Nephron progenitor cell (in vitro differentiated cells): ENCODE data around the gene TMEM97.
A peak's percentile ranks its signal among the peaks of the same experiment; 100 is the strongest.

ENCODE experiments used
- DNase-seq: peaks from one replicate; pipeline ENCODE4 v3.0.0; 2021
- H3K27ac Mint-ChIP-seq: 2 replicates; pipeline ENCODE4 v1.8.0; 2021; ENCODE audit warnings: mild to moderate bottlenecking, moderate library complexity, mixed read lengths
- H3K27me3 Mint-ChIP-seq: 2 replicates; pipeline ENCODE4 v1.8.0; 2021; ENCODE audit warnings: mild to moderate bottlenecking, low read depth, mixed read lengths; ENCODE audit not compliant: poor library complexity
- H3K36me3 Mint-ChIP-seq: 2 replicates; pipeline ENCODE4 v1.8.0; 2021; ENCODE audit warnings: low read depth, mixed read lengths
- H3K4me1 Mint-ChIP-seq: 2 replicates; pipeline ENCODE4 v1.8.0; 2021; ENCODE audit warnings: mixed read lengths
- H3K4me3 Mint-ChIP-seq: 2 replicates; pipeline ENCODE4 v1.8.0; 2021; ENCODE audit warnings: mild to moderate bottlenecking, moderate library complexity, mixed read lengths
- H3K9me3 Mint-ChIP-seq: 2 replicates; pipeline ENCODE4 v1.8.0; 2021; ENCODE audit warnings: mild to moderate bottlenecking, moderate library complexity, mixed read lengths
- CTCF ChIP-seq: fragments of 200-600 bp; sonication (generic); IDR thresholded peaks from 2 replicates; pipeline ENCODE4 v1.5.0; 2021; ENCODE audit warnings: antibody characterized with exemption

The TMEM97 gene

GRCh38 chr17:28333083-28333746 is 14.2 kb downstream of the TMEM97 start:
- no peak for DNase-seq
- H3K4me1 Mint-ChIP-seq = peaks cover 35% of the 10 kb centered on the region
- H3K27me3 Mint-ChIP-seq = peaks cover 3% of the 10 kb centered on the region
- no peaks in the 10 kb centered on the region for H3K9me3 Mint-ChIP-seq
- H3K4me3 Mint-ChIP-seq = no peak overlapping the region
- H3K27ac Mint-ChIP-seq = no peak overlapping the region
- no peak for TF ChIP-seq CTCF
- peaks cover 9% of the 10 kb centered on the region for H3K36me3 Mint-ChIP-seq

GRCh38 chr17:28334171-28334570 is 15.2 kb downstream of the TMEM97 start:
- H3K4me1 Mint-ChIP-seq = peaks cover 35% of the 10 kb centered on the region
- H3K36me3 Mint-ChIP-seq = peaks cover under 1% of the 10 kb centered on the region
- no peak for DNase-seq
- peaks cover 3% of the 10 kb centered on the region for H3K27me3 Mint-ChIP-seq
- H3K27ac Mint-ChIP-seq = peak overlapping the region; percentile 73
- peak overlapping the region; percentile 100 for H3K4me3 Mint-ChIP-seq
- no peaks in the 10 kb centered on the region for H3K9me3 Mint-ChIP-seq
- no peak for TF ChIP-seq CTCF

GRCh38 chr17:28334666-28335200 is 15.7 kb downstream of the TMEM97 start:
- Mint-ChIP-seq H3K36me3 (no peaks in the 10 kb centered on the region), H3K4me3 (peak overlapping the region; percentile 100), H3K27me3 (peaks cover 3% of the 10 kb centered on the region), H3K27ac (peak overlapping the region; percentile 76), H3K9me3 (no peaks in the 10 kb centered on the region), H3K4me1 (peaks cover 35% of the 10 kb centered on the region)
- TF ChIP-seq CTCF = no peak
- DNase-seq = no peak

- no peak for TF ChIP-seq CTCF
- Mint-ChIP-seq H3K36me3 (no peaks in the 10 kb centered on the region), H3K27me3 (peaks cover 3% of the 10 kb centered on the region), H3K27ac (peak within 1 kb of the TSS; percentile 100), H3K4me1 (peaks cover 35% of the 10 kb centered on the region), H3K9me3 (no peaks in the 10 kb centered on the region), H3K4me3 (peak within 1 kb of the TSS; percentile 100)
- DNase-seq = peak; percentile 95
Observed at GRCh38 chr17:28335201-28335958, 16.4 kb downstream of the TMEM97 start, which contains the start of the genes IFT20 and TNFAIP1. Gene IFT20 (minus strand): TSS chr17:28335472. CDS start chr17:28331985, 3,487 bp downstream. Gene TNFAIP1 (plus strand): TSS chr17:28335761. CDS start chr17:28339522, 3,761 bp downstream.

GRCh38 chr17:28335959-28336871 is 17.2 kb downstream of the TMEM97 start:
- Mint-ChIP-seq H3K36me3 (peaks cover 1% of the 10 kb centered on the region), H3K4me1 (peaks cover 35% of the 10 kb centered on the region), H3K4me3 (peak overlapping the region; percentile 100), H3K27ac (peak overlapping the region; percentile 100), H3K27me3 (peaks cover 3% of the 10 kb centered on the region), H3K9me3 (no peaks in the 10 kb centered on the region)
- TF ChIP-seq CTCF = no peak
- peak; percentile 60 for DNase-seq
